Globus pallidus (tissue), 1 donor: Measurements from ENCODE around the gene TSPAN17.

Experiments used
- DNase-seq: peaks from one replicate; pipeline ENCODE4 v3.0.0-alpha.2; 2015; ENCODE audit warnings: low spot score

The TSPAN17 gene

DNA sequence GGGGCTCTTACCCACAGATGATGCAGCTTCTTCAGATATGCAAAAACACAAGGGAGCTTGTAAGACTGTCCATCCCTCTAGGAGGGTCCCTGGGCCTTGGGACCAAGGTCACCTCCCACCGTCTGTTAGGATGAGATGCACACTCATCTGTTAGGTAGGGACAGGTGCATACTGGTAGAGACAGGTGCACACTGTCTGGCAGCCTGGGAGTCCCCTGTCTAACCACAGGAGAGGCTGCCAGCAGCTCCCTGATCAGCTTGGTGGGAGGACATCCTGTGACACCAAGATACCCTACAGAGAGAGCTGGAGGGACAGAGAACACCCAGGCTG, 13.2 kb downstream of the TSPAN17 start:
- DNase-seq: no peak

DNA sequence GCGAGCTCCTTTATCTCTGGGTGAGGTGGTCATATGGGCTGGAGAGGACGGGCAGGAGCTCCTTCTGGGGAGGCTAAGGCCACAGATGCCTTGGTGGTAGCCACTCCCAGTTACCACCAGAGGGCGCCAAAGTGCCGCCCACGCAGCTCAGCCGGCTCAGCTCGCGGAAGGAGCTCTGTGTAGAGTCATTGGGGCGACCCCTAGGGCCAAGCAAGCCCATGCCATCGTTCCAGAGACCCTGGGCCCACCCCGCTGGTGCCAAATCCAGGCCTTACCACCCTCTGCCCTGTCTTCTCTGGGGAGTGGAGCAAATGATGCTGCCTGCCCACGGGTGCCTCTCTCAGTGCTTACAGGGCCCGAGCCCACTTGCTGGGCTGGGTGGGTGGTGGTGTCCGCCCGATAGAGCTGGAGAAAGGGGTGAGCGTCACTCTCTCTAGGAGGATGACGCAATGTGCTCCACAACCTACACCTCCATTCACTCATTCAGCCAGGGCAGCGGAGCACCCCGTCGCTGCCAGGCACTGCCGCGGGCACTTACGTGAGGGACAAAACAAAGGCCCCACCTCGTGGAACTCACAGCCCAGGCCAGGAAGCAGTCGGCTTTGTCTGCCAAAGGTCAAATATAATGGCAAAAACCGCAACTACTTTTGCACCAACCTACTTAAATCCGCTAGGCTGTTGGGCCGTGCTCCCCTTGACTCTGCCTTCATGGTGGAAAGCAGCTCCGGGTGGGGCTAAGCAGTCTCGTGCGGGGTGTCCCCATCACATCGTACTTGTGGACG, 13.8 kb downstream of the TSPAN17 start:
- peak; percentile 59 for DNase-seq

DNA sequence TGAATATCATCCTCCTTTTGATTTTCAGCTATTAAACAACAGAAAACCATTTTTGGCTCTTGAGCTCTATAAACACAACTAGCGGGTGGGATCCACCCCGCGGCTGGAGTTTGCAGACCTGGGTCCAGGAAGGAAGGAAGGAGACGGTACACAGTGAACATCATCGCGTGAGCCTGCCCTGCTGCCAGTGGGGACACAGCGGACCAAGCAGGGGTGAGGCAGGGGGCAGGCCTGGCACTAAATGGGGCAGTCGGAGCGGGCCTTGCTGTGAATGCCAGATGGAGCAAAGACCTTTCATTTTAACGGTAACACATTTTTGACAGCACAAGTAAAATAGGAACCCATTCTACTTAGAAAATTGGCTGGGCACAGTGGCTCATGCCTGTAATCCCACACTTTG, 14.4 kb downstream of the TSPAN17 start:
- no peak for DNase-seq

DNA sequence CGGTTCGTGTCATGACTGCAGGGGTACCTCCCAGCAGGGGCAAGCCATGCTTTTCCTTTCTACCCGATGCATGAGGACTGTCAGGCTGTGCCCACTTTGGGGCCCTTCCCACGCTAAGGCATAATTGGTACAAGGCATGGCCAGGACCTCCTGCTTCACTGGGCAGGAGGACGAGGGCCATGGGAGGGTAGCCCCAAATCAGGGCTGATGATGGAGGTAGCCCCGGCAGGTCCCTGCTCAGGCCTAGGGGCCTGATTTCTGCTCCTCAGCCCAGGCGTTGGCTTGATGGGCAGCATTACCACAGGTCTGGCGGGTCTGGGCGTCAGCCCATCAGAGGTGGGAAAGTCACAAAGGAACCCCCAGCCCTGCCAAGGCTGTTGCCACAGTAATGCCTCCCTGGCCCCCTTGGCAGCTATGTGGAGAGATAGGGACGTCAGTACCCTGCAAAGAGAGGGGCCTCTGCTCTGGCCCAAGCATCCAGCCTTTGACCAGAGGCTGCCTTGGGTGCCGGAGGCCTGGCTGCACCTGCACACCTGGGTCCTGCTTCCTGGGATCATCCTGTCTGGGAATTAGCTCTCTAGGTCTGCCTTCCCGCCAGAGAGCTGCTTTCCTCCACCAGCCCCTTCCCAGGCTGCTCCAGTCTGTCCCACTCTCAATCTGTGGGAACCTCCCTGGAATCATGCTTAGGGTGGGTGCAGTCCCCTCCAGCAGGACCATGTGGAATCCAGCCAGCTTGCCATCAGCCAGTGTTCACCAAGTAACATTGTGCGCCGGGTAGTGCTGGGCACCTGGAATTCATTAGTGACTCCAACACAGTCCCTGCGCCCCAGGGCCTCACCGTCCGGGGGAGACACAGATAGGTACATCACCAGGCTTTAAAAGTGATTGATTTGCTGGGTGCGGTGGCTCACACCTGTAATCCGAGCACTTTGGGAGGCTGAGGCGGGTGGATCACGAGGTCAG, 15.4 kb downstream of the TSPAN17 start:
- DNase-seq: no peak

DNA sequence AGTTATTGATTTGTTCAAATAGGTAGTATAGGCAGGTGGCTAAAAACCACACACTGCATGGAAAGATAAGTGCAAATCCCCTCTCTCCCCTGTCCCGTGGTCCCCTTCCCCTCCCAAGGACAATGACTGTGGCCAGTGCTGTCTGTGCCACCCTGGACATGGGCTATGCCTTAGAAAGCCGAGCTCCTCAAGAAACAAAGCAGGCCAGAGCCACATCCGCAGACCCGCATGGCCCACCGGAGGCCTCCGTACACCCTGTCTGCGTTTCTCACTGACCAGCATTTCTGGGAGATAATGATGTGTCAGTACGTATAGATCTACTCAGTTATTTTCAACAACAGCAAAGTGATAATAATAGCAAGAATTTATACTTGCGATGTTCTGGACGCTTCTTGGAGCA, 16.3 kb downstream of the TSPAN17 start:
- DNase-seq: no peak

DNA sequence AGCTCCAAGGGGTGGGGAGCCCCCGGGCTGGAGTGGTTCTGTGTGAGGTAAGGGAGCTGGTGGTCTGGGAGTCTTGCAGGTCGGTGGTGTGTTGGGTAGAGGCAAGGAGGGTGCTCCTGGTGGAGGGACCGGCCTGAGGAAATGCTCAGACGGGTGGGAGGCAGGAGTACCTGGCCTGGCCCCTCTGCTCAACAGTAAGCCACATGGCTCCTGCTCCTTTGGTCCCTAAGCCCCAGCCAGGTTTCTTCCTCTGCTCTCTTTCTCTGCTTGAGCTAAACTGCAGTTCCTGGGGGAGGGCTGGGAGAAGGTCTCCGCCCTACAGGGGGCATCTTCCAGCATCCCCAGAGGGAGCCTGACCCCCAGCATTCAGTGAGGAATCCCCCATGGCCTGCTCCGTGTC, 17.2 kb downstream of the TSPAN17 start:
- no peak for DNase-seq

DNA sequence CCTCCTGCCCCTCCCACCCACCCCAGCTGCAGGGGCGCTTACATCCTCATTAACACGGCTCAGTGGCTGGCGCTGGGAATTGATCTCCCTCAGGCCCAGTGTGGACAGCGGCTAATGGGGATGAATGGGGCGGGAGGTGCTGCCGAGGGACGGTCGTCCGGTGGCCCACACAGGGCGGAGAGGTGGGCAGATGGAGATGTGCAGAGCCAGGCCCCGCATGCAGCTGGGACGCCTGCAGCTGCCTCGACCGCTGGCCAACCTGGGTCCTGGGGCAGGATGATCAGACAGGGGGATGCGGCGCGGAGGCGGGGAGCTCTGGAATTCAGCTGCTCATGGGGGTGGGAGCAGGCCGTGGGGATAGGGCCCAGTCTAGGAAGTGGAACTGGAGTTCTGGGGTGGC, 17.6 kb downstream of the TSPAN17 start:
- DNase-seq: no peak

DNA sequence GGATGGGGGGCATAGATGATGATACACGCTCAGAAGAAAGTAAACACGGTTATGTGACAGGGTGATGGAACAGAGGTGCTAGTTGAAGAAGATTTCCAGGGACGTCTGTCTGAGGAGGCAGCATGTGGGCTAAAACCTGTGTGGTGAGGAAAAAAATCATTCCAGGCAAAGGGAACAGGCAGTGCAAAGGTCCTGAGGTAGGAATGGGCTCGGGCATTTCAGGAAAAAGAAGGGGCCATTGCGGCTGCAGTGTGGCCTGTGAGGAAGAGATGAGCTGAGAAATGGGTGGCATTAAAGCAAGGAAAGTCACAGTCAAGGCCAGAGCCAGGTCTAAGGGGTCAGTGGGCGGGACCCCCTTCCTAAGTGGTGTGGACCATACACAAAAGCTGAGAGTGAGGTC, 18.2 kb downstream of the TSPAN17 start:
- no peak for DNase-seq

DNA sequence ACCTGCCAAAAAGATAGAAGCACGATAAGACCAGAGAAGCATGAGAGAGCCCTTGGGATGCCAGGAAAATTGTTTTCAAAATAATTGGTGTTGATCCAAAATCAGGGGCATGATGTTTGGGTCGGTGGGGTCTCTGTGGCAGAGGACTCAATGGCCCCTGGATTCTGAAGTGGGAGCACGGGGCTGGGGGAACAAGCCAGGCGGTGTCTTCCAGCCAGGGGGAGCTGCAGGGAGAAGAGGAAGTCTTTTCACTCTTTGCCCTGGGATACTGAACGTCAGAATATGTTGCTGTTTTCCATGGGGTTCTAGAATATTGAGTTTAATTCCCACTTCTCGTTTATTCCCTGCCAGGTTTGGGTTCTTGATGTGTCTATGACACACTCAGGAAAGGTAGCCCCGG, 20.4 kb downstream of the TSPAN17 start:
- no peak for DNase-seq

DNA sequence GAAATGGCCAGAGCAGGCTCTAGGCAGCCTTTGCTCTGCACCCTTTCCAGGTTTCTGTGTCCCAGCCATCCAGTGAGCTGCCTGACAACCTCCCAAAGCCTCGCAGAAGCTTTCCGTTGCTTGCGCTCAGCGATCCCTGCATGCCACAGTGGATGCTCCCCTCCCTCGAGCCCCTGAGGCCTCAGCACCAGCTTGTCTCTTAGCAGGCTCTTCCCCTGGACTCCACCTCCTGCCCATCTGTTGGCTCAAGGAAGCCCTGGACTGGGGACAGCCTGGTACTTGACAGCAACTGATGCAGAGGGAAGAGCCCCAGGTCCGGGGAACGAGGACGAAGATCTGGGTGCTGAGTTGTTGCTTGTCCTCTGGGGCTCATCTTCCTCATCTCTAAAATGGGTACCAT, 23.2 kb downstream of the TSPAN17 start:
- no peak for DNase-seq

DNA sequence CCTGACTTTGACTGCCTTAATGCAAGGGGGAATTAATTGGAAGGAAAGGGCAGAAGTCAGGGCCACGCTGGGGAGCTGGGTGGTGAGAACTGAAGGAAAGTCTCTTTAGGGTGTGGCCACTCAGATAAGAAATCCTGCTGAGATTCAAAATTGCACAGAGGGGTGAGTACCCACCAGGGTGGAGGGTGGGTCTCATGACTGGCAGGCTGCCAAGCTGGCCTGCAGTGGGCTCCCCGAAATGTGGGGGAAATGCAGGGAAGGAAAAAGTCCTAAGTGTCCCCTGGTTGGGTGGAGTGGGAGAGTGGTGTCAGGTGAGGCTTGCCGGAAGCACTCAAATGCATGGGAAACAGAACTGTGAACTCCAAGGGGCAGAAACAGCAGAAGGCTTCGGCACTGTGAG, 24.1 kb downstream of the TSPAN17 start:
- no peak for DNase-seq

DNA sequence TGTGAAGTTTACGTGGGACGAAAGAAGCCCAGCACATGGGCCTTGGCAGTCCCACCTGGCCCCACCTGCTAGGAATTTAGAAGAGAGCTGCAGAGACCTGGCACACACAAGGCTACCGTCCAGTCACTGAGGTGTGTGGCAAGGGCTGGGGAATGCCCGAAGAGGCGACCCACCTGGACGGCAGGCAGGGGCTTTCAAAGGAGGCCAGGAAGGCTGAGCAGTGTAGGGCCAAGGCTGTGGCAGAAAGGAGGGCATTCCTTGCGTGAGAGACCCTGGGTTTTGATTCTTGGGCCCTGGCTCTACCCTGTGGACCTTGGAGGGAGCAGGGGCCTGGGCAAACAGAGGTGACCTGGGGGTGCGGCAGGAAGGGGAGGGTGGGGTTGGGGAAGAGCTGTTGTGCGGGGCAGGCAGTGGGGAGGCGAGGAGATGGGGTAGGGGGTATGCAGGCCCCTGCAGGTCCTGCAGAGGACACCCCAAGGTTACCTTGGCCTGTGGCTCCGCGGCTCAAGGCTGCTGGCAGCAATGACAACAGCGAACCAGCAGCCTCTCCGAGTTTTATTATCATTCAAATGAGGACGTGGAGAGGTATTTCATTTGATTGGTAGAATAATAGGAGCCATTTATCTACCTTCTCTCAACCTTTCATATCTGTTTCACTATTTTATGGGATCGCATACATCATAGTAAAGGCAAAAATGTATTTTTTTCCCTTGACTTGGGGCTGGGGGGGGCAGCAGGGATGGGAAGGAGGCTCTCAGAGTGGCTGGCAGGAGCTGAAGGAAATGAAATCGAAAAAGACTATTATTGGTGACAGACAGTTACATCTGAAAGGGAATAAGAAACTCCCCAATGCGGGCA, 24.8 kb downstream of the TSPAN17 start:
- no peak for DNase-seq

DNA sequence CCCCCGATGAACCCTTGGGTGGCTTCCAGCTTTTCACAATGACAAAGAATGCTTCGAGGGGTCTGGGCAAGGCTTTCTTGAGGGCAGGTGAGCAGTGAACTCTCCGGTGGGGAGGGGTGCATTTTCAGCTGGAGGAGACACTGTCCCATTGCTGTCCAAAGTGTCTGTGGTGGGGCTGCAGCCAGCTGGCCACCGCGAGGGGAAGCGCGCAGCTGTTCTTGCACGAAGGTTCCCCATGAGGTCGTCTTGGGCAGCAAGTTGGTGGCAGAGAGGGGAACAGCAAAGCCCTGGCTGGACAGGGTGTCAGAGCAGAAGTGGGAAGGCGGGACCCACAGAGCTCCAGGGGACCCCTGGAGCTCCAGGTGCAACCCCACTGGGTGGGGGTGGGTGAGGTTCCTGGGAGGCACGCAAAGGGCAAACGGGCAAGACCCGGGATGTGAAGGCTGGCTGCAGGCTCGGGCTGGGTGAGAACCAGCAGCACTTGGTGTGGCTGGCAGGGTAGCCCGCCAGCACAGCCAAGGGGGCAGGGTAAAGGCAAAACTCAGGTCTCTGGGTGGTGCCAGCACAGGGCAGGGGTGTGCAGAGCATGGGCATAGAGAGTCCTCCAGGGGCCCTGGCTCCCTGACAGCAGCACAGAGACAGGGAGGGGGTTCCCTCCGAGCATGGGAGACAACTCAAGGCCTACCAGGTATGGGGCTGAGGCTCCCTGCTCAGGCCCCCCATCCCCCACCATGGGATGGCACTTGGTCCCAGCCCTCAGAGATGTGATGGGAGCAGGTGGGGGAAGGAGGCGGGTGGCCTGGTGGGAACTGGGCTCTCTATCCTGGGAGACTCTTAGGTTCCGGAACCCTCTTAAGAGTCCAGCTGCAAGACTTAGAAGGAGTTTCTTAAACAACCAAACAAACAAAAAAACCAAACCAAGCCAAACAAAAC, 26.6 kb downstream of the TSPAN17 start:
- DNase-seq: no peak

DNA sequence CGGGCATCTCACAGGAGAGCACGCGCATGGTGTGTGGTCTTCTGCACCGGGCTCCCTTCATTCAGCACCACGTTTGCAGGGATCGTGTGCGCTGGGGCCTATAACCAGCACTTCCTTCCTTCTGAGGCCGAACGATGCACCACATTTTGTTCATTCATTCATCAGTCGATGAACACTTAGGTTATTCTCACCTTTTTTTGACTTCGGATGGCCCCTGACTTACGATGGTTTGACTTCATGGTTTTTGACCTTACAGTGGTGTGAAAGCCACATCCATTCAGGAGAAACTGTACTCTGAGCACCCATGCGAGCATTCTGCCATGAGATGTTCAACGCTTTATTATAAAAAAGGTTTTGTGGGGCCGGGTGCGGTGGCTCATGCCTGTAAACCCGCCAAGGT, 27.5 kb downstream of the TSPAN17 start:
- no peak for DNase-seq

DNA sequence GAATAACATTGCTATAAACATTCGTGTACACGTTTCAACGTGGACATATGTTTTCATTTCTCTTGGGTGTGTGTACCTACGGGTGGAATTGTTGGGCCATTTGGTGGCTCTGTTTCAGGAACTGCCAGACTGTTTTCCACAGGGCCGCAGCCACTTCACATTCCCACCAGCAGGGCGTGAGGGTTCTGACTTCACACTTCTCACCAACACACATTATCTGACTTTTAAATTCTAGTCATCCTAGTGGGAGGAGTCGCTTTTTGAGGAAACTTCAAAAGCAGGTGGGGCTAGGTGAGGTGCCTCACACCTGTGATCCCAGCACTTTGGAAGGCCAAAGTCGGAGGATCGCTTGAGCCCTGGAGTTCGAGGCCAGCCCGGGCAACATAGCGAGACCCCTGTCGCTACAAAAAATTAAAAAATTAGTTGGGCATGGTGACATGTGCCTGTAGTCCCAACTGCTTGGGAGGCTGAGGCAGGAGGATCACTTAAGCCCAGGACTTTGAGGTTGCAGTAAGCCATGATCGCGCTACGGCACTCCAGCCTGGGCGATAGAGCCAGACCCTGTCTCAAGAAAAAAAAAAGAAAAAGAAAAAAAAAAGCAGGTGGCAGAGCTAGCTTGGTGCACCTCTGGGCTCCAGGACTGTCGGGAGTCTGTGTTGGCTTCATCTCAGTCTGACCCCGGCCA, 28.5 kb downstream of the TSPAN17 start:
- no peak for DNase-seq

DNA sequence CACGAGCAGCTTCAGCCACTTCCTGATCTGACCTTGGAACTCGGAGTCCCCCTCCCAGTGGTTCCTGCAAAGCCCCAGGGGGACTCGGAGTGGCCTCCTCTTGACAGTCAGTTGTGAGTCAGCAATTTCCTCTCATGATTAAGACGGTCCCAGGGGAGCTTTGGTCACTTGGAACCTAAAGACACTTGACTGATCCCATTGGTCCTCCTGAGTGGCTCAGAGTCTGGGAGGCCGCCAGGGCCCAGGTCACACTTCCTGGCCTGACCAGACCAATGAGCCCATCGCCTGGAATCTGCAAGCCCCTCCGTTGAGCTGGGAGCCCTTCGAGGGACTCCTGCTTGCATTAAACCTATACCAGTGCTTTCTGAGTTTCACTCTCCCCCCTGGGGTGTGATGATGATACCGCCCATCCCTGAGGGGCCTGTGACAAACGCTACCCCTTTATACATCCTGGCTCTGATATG, 29.1 kb downstream of the TSPAN17 start:
- no peak for DNase-seq

DNA sequence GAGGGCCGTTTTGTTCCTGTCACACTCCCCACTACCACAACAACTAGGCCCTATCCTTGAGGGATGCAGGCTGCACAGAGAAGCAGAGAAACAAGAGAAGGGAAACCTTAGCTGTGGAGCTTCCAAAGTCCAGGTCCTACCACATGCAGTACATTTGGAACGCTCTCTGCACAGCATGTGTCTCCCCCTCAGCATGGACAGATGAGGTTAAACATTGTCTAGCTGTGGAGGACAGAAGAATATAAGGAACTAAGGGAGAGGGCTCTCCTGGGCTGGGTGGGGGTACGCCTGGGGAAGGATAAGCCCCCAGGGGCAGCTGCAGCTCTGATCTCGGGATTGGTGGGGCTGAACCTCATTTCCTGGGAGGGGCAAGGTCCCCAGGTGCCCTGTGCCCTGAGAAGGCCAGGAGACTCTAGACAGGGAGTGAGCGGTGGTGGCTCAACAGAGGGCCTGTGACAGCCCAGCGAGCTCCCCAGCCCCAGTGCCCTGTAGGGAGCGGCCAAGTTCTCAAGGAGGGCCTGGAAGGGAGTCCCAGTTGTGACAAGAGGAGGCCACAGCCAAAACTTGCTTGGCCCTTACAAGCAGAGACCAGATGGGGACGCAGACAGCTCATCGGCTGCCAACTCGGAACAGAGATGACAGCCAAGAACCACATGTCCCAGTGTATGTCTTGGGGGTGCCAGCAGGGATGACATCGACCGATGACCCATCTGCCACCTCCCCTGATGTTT, 30.1 kb downstream of the TSPAN17 start:
- DNase-seq: no peak

DNA sequence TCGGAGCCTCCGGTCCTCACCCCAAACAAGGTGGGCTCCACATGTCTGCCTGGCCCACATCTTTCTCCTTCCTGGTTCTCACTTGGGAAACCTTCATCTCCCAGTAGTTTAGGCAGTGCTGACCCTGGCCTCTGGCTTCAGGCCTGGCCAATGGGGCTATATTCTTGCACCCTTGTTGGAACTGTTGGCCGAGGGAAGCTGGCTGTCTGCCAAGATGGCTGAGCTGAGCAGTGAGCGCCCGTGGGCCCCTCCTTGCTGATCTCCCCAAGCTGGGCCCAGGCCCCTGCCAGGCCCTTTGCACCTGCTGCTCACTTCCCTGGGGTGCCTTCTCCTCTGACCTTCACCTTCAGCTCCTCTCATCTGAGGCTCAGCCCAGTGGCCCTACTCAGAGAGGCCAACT, 31.3 kb downstream of the TSPAN17 start:
- DNase-seq: no peak

DNA sequence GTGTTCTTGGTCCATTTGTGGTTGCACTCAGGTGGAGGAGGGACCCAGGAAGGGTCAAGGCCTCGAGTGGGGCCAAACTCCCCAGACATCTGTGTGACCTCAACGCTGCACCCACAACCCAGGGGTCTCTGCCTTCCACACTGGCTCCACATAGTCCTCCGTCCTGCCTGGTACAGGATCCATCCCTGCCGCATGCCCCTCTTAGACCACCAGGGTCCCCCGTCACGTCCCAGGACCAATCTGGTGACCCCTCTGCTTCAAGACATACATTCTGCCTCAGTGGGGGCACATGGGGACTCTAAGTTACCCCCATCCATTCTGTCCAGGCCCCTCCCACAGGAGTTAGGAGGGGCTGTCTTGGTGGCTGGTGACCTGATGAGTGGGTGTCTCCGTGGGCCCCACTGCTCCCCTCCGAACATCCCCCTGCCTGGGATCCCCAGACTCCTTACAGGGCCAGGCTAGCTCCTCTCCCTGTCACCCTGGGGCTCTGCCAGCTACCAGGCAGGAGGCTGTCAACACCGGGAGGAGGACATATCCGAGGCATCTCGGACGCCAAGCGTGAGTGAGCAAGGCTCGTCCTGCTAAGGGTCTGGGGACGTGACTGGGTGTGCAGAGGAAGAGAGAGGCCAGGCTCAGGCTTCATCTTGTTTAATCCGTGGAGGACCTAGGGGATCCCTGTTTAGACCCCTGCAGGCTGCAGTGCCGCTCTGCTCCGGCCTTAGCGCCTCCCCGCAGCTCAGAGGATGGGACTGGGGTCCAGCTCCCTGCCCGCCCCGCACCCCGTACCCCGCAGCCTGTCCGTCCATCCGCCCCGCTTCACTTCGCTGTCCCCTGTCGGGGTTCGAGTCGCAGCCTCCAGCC, 32.3 kb downstream of the TSPAN17 start:
- DNase-seq: no peak
